IMR-90 (cell line): ENCODE measurements around the gene NCAPH2. TPM values are rescaled to one million over a fixed set of nuclear protein-coding genes. Genes with fewer than 3 reads are reported as not detected.

Experiments used
- ATAC-seq: fragments of 200-7000 bp; cut with Tn5 transposase; 2 replicates; pipeline ENCODE4 v1.9.1; 2020; ENCODE audit warnings: low read depth, mild to moderate bottlenecking, moderate library complexity
- BruUV-seq: library from RNA; stranded (reverse); fragments of 400-500 nt; replicated peaks from 2 replicates; lab custom pipeline; 2021; lab: Mats Ljungman, UMichigan
- CTCF ChIA-PET: fragments of 300-600 bp; formaldehyde crosslinking; extraction: SDS; loops from one replicate; lab custom pipeline; 2021; ENCODE audit warnings: antibody characterized with exemption; lab: Yijun Ruan, JAX
- POLR2A ChIA-PET: fragments of 300-600 bp; sonication (Branson Sonifier 250); formaldehyde crosslinking; loops from one replicate; lab custom pipeline; 2022; ENCODE audit warnings: antibody characterized with exemption; ENCODE audit not compliant: unreplicated experiment; lab: Charles Lee
- DNase-seq: peaks from one replicate; pipeline ENCODE4 v3.0.0; 2013
- H2AFZ ChIP-seq: replicated peaks from 2 replicates; pipeline ENCODE3; 2013; ENCODE audit warnings: low read length, mild to moderate bottlenecking; ENCODE audit not compliant: poor library complexity
- H2AK5ac ChIP-seq: 2 replicates; pipeline ENCODE4 v1.6.1; 2013; ENCODE audit warnings: low read depth, low read length, inconsistent platforms
- H2AK9ac ChIP-seq: replicated peaks from 2 replicates; pipeline ENCODE3; 2013; ENCODE audit warnings: mild to moderate bottlenecking, low read depth, low read length, moderate library complexity; ENCODE audit not compliant: poor library complexity
- H2BK120ac ChIP-seq: 2 replicates; pipeline ENCODE4 v1.6.1; 2013; ENCODE audit warnings: low read depth, low read length, inconsistent platforms
- H2BK15ac ChIP-seq: 3 replicates; pipeline ENCODE4 v1.6.1; 2013; ENCODE audit warnings: low read depth, low read length, inconsistent platforms
- H2BK20ac ChIP-seq: 2 replicates; pipeline ENCODE4 v1.6.1; 2013; ENCODE audit warnings: low read depth, mild to moderate bottlenecking, inconsistent platforms, low read length, moderate library complexity
- H2BK5ac ChIP-seq: 2 replicates; pipeline ENCODE4 v1.6.1; 2013; ENCODE audit warnings: mild to moderate bottlenecking, low read depth, low read length, inconsistent platforms; ENCODE audit not compliant: poor library complexity, severe bottlenecking
- H3K14ac ChIP-seq: replicated peaks from 2 replicates; pipeline ENCODE4 v1.6.1; 2013; ENCODE audit warnings: low read depth, low read length, inconsistent platforms
- H3K18ac ChIP-seq: 2 replicates; pipeline ENCODE4 v1.6.1; 2013; ENCODE audit warnings: low read depth, low read length, control low read depth
- H3K23ac ChIP-seq: 2 replicates; pipeline ENCODE4 v1.6.1; 2013; ENCODE audit warnings: low read depth, low read length, inconsistent platforms
- H3K27ac ChIP-seq: 2 replicates; pipeline ENCODE4 v1.5.1; 2013; ENCODE audit warnings: mild to moderate bottlenecking, control low read depth, low read length; ENCODE audit not compliant: insufficient read depth
- H3K27me3 ChIP-seq: 2 replicates; pipeline ENCODE4 v1.6.1; 2013; ENCODE audit warnings: low read length; ENCODE audit not compliant: control insufficient read depth, insufficient read depth
- H3K36me3 ChIP-seq: 2 replicates; pipeline ENCODE4 v1.6.1; 2013; ENCODE audit warnings: low read length, mixed read lengths; ENCODE audit not compliant: control insufficient read depth, insufficient read depth
- H3K4ac ChIP-seq: 2 replicates; pipeline ENCODE4 v1.6.1; 2013; ENCODE audit warnings: low read depth, low read length, inconsistent platforms
- H3K4me1 ChIP-seq: 2 replicates; pipeline ENCODE4 v1.6.1; 2013; ENCODE audit warnings: low read length, mixed read lengths; ENCODE audit not compliant: control insufficient read depth, insufficient read depth
- H3K4me2 ChIP-seq: 2 replicates; pipeline ENCODE4 v1.6.1; 2013; ENCODE audit warnings: low read depth, mild to moderate bottlenecking, control low read depth, low read length, moderate library complexity
- H3K4me3 ChIP-seq: 2 replicates; pipeline ENCODE4 v1.5.1; 2013; ENCODE audit warnings: low read depth, mild to moderate bottlenecking, control low read depth, low read length, moderate library complexity; ENCODE audit not compliant: insufficient read depth
- H3K56ac ChIP-seq: 2 replicates; pipeline ENCODE4 v1.6.1; 2013; ENCODE audit warnings: low read length, inconsistent platforms; ENCODE audit not compliant: insufficient read depth; ENCODE audit errors: extremely low read depth
- H3K79me1 ChIP-seq, 2 experiments: 2 replicates each; pipeline ENCODE4 v1.6.1; 2013; ENCODE audit warnings: low read length in 2 of 2, inconsistent platforms in 1 of 2, low read depth in 1 of 2
- H3K9ac ChIP-seq: 2 replicates; pipeline ENCODE4 v1.6.1; 2013; ENCODE audit warnings: low read depth, low read length, control low read depth
- H3K9me1 ChIP-seq: 2 replicates; pipeline ENCODE4 v1.6.1; 2013; ENCODE audit warnings: low read length, inconsistent platforms; ENCODE audit not compliant: insufficient read depth
- H3K9me3 ChIP-seq: 2 replicates; pipeline ENCODE4 v1.6.1; 2013; ENCODE audit warnings: low read length; ENCODE audit not compliant: control insufficient read depth, insufficient read depth
- H4K20me1 ChIP-seq: 2 replicates; pipeline ENCODE4 v1.6.1; 2013; ENCODE audit warnings: low read length, inconsistent platforms; ENCODE audit not compliant: insufficient read depth
- H4K5ac ChIP-seq: 2 replicates; pipeline ENCODE4 v1.6.1; 2013; ENCODE audit warnings: mild to moderate bottlenecking, low read depth, low read length, control low read depth
- H4K8ac ChIP-seq, 2 experiments: 2 replicates each; pipeline ENCODE4 v1.6.1; 2013; ENCODE audit warnings: low read depth in 2 of 2, low read length in 2 of 2, control low read depth in 1 of 2, inconsistent platforms in 1 of 2
- H4K91ac ChIP-seq: 2 replicates; pipeline ENCODE4 v1.6.1; 2013; ENCODE audit warnings: low read depth, low read length, inconsistent platforms; ENCODE audit not compliant: insufficient read depth
- BHLHE40 ChIP-seq: fragments of 150-350 bp; IDR thresholded peaks from 2 replicates; pipeline ENCODE4 v1.6.1; 2016; ENCODE audit warnings: mild to moderate bottlenecking, low read depth, low read length
- CEBPB ChIP-seq: IDR thresholded peaks from 2 replicates; pipeline ENCODE4 v1.6.1; 2012; ENCODE audit warnings: low read depth, low read length, improper control_type of control experiment
- CHD1 ChIP-seq: IDR thresholded peaks from 2 replicates; pipeline ENCODE4 v1.6.1; 2012; ENCODE audit warnings: low read depth, low read length, improper control_type of control experiment
- MAZ ChIP-seq: IDR thresholded peaks from 2 replicates; pipeline ENCODE4 v1.6.1; 2012; ENCODE audit warnings: low read depth, mild to moderate bottlenecking, low read length, improper control_type of control experiment, moderate library complexity, borderline replicate concordance
- NFE2L2 ChIP-seq: fragments of 150-350 bp; IDR thresholded peaks from 2 replicates; pipeline ENCODE4 v1.6.1; 2016; ENCODE audit warnings: low read depth, mild to moderate bottlenecking, low read length
- POLR2A ChIP-seq: IDR thresholded peaks from 2 replicates; pipeline ENCODE4 v1.6.1; 2012; ENCODE audit warnings: mild to moderate bottlenecking, low read depth, low read length
- WGBS, 2 experiments: methylation state at CpG; one replicate each; pipeline versions ENCODE4 v1.1.5 to v1.1.7; 2013; ENCODE audit warnings: missing lambda C conversion rate in 2 of 2; ENCODE audit not compliant: insufficient read length in 1 of 2; ENCODE audit errors: extremely low coverage in 2 of 2; 5-methylcytosine and 5-hydroxymethylcytosine counted together
- dilution Hi-C: fragments of 300-500 bp; cut with HindIII; formaldehyde crosslinking; loops from one replicate; pipeline ENCODE4 v1.14.3; 2018; ENCODE audit warnings: low sequenced_read_pairs; ENCODE audit not compliant: unreplicated experiment
- in situ Hi-C: fragments of 300-500 bp; cut with MboI; formaldehyde crosslinking; loops from 3 replicates; pipeline ENCODE4 v1.14.3; 2019; ENCODE audit warnings: low sequenced_read_pairs, inconsistent platforms, mixed read lengths
- intact Hi-C: fragments of 100-400 bp; cut with micrococcal nuclease; formaldehyde crosslinking; loops from 2 replicates; pipeline ENCODE4 v1.10.0; 2022
- polyA plus RNA-seq, 3 experiments: library from polyadenylated mRNA; depleted of rRNA; stranded (reverse); fragments of >200 nt; gene quantifications; 2 replicates each; pipeline ENCODE4 v1.2.3, GENCODE V29; 2012; ENCODE audit warnings: low replicate concordance in 1 of 3
- total RNA-seq: library from RNA; depleted of rRNA; stranded (reverse); fragments of >200 nt; gene quantifications from 2 replicates; pipeline ENCODE4 v1.2.3, GENCODE V29; 2012
- TF ChIP-seq, protein P1 (sequence below): fragments of 150-350 bp; IDR thresholded peaks from 2 replicates; pipeline ENCODE4 v1.6.1; 2016; ENCODE audit warnings: low read depth, mild to moderate bottlenecking, low read length, moderate library complexity, borderline replicate concordance

Gene NCAPH2
- total and polyA plus RNA-seq, 2 of the 4 experiments (the other 2 are of a cell fraction): 30.2 to 38.5 TPM

DNA sequence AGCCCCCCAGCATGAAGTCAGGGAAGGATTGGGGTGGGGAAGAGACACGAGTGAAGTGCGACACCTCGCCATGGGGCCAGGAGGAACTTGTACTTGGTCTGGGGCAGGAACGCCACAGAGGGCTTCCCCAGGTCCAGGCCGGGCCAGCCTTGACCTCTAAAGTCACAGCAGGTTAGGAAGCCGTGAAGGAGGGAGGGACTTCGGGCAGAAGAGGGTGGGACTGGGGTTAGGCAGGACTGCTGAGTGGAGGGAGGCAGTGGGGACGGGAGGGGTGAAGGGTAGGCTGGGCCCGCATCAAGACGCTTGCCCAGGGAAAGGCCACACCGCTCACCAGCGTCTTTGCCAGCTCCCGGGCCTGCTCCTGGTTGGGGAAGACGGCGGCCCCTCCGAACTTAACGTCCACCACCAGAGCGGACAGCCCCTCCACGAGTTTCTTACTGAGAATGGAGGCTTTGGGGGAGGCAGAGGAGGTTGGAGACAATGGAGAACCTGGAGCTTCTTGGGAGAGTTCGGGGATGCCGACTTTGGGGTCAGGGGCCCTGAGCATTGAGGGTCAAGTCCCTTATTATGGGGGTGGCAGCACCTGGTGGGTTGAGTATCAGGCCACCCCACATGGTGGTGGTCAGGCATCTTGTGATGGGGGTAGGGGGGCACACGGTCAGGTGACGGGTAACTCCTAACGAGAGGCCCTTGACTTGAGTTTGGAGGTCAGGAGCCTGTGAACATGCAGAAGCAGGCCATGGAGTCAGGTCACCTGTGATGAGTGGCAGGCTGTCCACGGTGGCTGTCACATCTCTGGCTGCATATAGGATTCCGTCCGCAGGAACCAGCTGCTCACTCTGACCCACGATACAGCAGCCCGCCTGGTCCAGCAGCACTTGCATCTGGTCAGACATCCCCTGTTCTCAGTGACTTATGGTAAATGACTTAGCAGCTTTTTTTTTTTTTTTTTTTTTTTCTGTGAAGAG is 19.1 kb downstream of the NCAPH2 start:
- BruUV-seq: no TSS peak
- ATAC-seq (no peak), DNase-seq (no peak)
- Histone ChIP-seq H3K23ac (peak overlapping the region; percentile 97), H3K27me3 (peaks cover 5% of the 10 kb centered on the region; the same call in 1 of the 2 replicates), H2BK20ac (no peak overlapping the region), H3K56ac (peak overlapping the region; percentile 61; the same call in 1 of the 2 replicates), H4K20me1 (peaks cover 19% of the 10 kb centered on the region), H3K36me3 (peaks cover 17% of the 10 kb centered on the region), H3K4ac (peak overlapping the region; percentile 96), H2AFZ (peak overlapping the region; percentile 96), H3K27ac (peak overlapping the region; percentile 96), H2BK15ac (no peak overlapping the region; the same call in 2 of the 3 replicates), H3K14ac (peak overlapping the region; percentile 92), H4K91ac (peak overlapping the region; percentile 76), H2BK120ac (no peak overlapping the region; the same call in 1 of the 2 replicates), H3K79me1 (peaks cover 11 to 46% of the 10 kb centered on the region in 2 experiments), H3K9ac (peak overlapping the region; percentile 72), H4K5ac (peak overlapping the region; percentile 79), H2AK5ac (peak overlapping the region; percentile 94), H3K9me1 (peaks cover 15% of the 10 kb centered on the region), H3K4me2 (peak overlapping the region; percentile 90), H3K4me1 (peaks cover 20% of the 10 kb centered on the region), H2BK5ac (peak overlapping the region; percentile 85), H3K4me3 (peak overlapping the region; percentile 84), H3K9me3 (no peaks in the 10 kb centered on the region), H4K8ac (peak overlapping the region; percentile 81 to 82), H3K18ac (no peak overlapping the region), H2AK9ac (peak overlapping the region; percentile 99)
- POLR2A ChIA-PET: no interaction called here
- TF ChIP-seq BHLHE40 (no peak), MAZ (no peak), CEBPB (no peak), CHD1 (no peak), NFE2L2 (0 out of 2 replicates have a peak, but pooled peaks have one; percentile 4), POLR2A (no peak)
- TF ChIP-seq, protein P1, sequence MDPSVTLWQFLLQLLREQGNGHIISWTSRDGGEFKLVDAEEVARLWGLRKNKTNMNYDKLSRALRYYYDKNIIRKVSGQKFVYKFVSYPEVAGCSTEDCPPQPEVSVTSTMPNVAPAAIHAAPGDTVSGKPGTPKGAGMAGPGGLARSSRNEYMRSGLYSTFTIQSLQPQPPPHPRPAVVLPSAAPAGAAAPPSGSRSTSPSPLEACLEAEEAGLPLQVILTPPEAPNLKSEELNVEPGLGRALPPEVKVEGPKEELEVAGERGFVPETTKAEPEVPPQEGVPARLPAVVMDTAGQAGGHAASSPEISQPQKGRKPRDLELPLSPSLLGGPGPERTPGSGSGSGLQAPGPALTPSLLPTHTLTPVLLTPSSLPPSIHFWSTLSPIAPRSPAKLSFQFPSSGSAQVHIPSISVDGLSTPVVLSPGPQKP: no peak
- CTCF ChIA-PET: interaction anchor here (0.7 kb wide), 1 partner anchor 14 kb away, joined by 3 read pairs; no protein-coding TSS in a partner anchor
- in situ Hi-C loops (loop anchor here (5.0 kb wide), 1 partner anchor 50 kb away; the partner anchor contains the start of gene CPT1B), intact Hi-C loops (loop anchor here (5.0 kb wide), 1 partner anchor 55 kb away; the partner anchor contains the start of gene CHKB), dilution Hi-C loops (no loop called here)
- WGBS, 2 experiments: 52% methylated on average over 5 of the region's 29 CpGs; no CpG with 5 or more reads in 1 of the 2 experiments
